ENCODE data around the gene LMOD3. TPM values are rescaled to one million over a fixed set of nuclear protein-coding genes. Genes with fewer than 3 reads are reported as not detected.

LMOD3 gene
- total RNA-seq, 1 donor from 2014 or later, result not detected

DNA sequence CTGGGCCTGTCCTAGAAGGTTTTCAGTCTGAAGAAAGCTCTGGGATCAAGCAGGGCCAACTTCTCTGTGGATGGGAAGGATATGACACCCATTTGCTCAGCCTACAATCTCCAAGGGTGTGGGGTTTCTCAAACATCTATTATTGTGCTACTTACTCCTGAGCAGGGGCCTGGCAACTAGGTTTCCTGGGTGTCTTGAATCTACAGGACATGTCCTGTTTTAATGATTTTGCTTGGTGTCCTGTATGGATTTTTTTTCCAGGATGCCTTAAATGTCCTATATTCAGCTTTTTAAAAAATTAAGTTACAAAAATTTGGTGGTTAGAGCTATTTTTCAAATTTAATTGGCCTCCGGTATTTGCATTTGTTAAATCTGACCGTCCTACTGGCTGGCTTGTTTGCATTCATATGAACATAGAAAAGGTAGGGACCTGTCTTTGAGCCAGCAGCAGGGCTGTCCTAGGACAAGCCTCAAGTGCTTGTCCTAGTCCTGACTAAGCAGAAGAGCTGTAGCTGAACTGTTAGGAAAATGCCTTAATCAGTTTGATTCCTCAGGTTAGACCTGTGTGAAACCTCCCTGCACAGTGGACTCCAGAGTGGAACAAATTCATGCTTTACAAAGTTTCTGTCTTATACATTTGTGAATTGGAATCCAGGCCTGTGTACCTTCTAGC lies 40.0 kb upstream of the LMOD3 start:
- Mint-ChIP-seq H3K36me3 (ENCODE audit: unreplicated experiment) (no peaks in the 10 kb centered on the region), H3K4me1 (ENCODE audit: low read depth, unreplicated experiment) (no peaks in the 10 kb centered on the region), H3K4me3 (ENCODE audit: unreplicated experiment) (no peak overlapping the region), H3K9me3 (ENCODE audit: unreplicated experiment) (peaks cover under 1% of the 10 kb centered on the region), H3K27me3 (ENCODE audit: unreplicated experiment) (no peaks in the 10 kb centered on the region), H3K27ac (ENCODE audit: unreplicated experiment) (no peak overlapping the region)
- TF ChIP-seq, protein P1, sequence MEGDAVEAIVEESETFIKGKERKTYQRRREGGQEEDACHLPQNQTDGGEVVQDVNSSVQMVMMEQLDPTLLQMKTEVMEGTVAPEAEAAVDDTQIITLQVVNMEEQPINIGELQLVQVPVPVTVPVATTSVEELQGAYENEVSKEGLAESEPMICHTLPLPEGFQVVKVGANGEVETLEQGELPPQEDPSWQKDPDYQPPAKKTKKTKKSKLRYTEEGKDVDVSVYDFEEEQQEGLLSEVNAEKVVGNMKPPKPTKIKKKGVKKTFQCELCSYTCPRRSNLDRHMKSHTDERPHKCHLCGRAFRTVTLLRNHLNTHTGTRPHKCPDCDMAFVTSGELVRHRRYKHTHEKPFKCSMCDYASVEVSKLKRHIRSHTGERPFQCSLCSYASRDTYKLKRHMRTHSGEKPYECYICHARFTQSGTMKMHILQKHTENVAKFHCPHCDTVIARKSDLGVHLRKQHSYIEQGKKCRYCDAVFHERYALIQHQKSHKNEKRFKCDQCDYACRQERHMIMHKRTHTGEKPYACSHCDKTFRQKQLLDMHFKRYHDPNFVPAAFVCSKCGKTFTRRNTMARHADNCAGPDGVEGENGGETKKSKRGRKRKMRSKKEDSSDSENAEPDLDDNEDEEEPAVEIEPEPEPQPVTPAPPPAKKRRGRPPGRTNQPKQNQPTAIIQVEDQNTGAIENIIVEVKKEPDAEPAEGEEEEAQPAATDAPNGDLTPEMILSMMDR (IDR thresholded peaks at IDR 0.05; ENCODE audit: partially characterized antibody, unreplicated experiment), result no peak
- DNase-seq, result no peak

DNA sequence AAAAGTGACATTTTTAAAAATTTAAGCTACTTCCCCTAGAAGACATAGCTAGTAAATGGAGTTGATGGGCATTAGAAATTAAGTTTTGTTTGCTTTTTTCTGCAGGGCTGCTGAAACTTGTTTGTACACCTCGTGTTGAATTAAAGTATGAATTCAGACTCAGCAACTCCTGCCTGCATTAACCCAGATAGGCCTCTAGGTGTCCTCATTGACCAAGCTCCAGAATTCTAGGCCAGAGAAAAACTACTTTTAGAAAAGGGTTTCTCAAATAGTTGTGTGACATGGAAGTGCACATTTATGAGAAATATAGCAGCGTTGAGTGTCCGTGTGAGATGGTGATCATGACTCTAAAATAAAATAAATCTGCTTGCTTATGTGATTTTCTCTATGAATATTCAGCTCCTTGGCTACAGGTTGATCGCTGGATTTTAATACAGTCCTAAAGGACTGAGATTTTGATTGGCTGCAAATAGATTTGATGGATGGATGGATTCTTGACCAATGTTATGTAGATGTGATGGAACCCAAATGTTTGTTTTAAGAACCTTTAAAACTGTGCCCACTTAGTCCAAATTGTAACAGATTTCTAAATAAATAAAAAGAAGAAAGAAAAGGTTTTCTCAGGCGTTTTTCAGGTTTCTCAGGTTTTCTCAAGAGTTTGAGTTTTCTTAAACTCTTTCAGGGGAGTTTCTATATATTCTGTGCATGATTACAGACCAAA lies 39.4 kb upstream of the LMOD3 start:
- H3K4me3 Mint-ChIP-seq (ENCODE audit: unreplicated experiment), result no peak overlapping the region
- H3K27me3 Mint-ChIP-seq (ENCODE audit: unreplicated experiment), result no peaks in the 10 kb centered on the region
- no peaks in the 10 kb centered on the region for H3K4me1 Mint-ChIP-seq (ENCODE audit: low read depth, unreplicated experiment)
- no peaks in the 10 kb centered on the region for H3K36me3 Mint-ChIP-seq (ENCODE audit: unreplicated experiment)
- TF ChIP-seq, protein P1 (IDR thresholded peaks at IDR 0.05; ENCODE audit: partially characterized antibody, unreplicated experiment), result peak; percentile 95
- no peak for DNase-seq
- H3K27ac Mint-ChIP-seq (ENCODE audit: unreplicated experiment), result no peak overlapping the region
- H3K9me3 Mint-ChIP-seq (ENCODE audit: unreplicated experiment), result no peaks in the 10 kb centered on the region

DNA sequence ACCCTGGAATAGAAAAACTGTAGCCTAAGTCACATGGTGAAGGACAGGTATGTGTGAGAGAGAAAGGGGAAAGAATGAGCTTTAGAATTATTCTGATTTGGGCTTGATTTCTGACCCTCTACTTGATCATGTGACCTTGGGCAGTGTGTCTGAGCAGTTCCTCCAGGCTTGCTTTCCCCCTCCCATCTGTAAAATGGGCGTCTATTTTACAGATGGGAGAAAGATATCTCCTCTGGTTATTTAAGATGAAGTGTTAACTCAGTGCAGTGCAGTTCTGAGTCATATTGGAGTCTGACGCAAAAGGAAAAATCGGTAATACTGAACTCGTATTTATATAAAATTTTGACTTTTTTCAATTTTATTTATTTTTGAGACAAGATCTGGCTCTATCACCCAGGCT lies 38.1 kb upstream of the LMOD3 start:
- no peak overlapping the region for H3K4me3 Mint-ChIP-seq (ENCODE audit: unreplicated experiment)
- no peaks in the 10 kb centered on the region for H3K4me1 Mint-ChIP-seq (ENCODE audit: low read depth, unreplicated experiment)
- TF ChIP-seq, protein P1 (IDR thresholded peaks at IDR 0.05; ENCODE audit: partially characterized antibody, unreplicated experiment), result no peak
- H3K36me3 Mint-ChIP-seq (ENCODE audit: unreplicated experiment), result no peaks in the 10 kb centered on the region
- H3K27ac Mint-ChIP-seq (ENCODE audit: unreplicated experiment), result no peak overlapping the region
- H3K27me3 Mint-ChIP-seq (ENCODE audit: unreplicated experiment), result no peaks in the 10 kb centered on the region
- H3K9me3 Mint-ChIP-seq (ENCODE audit: unreplicated experiment), result no peaks in the 10 kb centered on the region
- DNase-seq, result no peak

DNA sequence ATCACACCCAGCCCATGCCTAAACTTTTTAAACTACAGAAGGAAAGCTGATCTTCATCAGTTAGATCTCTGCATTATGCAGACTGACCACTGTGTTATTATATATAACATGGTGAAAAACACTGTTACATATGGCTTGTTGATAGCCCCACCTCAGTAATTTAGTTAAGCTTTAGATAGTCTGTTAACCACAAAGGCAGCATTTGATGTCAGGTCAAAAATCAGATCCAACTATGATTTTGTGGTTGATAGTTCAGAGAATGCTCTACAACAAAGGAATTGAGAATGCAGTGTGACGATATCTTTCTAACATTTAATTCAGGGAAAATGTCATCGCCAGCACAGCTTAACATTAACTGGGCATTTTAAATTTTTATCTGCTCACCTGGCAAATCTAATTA lies 37.7 kb upstream of the LMOD3 start:
- H3K4me1 Mint-ChIP-seq (ENCODE audit: low read depth, unreplicated experiment), result no peaks in the 10 kb centered on the region
- H3K4me3 Mint-ChIP-seq (ENCODE audit: unreplicated experiment), result no peak overlapping the region
- no peaks in the 10 kb centered on the region for H3K27me3 Mint-ChIP-seq (ENCODE audit: unreplicated experiment)
- TF ChIP-seq, protein P1 (IDR thresholded peaks at IDR 0.05; ENCODE audit: partially characterized antibody, unreplicated experiment), result no peak
- H3K27ac Mint-ChIP-seq (ENCODE audit: unreplicated experiment), result no peak overlapping the region
- no peaks in the 10 kb centered on the region for H3K36me3 Mint-ChIP-seq (ENCODE audit: unreplicated experiment)
- no peaks in the 10 kb centered on the region for H3K9me3 Mint-ChIP-seq (ENCODE audit: unreplicated experiment)
- DNase-seq, result no peak

DNA sequence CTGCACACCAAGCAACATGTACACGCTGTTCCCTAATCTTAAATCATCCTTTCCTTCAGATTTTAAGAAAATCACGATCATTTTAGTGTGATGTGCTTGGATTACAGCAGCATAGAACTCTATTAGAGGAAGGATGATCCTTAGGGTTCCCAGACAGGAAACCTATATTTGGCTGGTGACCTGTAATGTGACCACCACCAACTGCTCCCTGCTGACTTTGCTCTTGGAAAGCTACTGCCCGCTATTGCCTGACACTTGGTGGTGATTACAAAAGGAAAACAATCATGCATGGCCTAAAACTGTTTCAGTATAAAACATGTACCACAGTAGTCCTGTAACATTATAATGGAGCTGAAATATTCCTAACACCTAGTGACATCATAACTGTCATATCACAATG lies 27.2 kb upstream of the LMOD3 start:
- TF ChIP-seq, protein P1 (IDR thresholded peaks at IDR 0.05; ENCODE audit: partially characterized antibody, unreplicated experiment), result no peak
- no peak overlapping the region for H3K27ac Mint-ChIP-seq (ENCODE audit: unreplicated experiment)
- peaks cover 3% of the 10 kb centered on the region for H3K27me3 Mint-ChIP-seq (ENCODE audit: unreplicated experiment)
- no peak overlapping the region for H3K4me3 Mint-ChIP-seq (ENCODE audit: unreplicated experiment)
- peaks cover 2% of the 10 kb centered on the region for H3K4me1 Mint-ChIP-seq (ENCODE audit: low read depth, unreplicated experiment)
- H3K36me3 Mint-ChIP-seq (ENCODE audit: unreplicated experiment), result no peaks in the 10 kb centered on the region
- no peak for DNase-seq
- H3K9me3 Mint-ChIP-seq (ENCODE audit: unreplicated experiment), result no peaks in the 10 kb centered on the region

Data from glutamatergic neuron (in vitro differentiated cells).